Brain microvascular endothelial cell (primary cell): ENCODE results near the gene SYNE4.

Experiments used
- DNase-seq: peaks from one replicate; pipeline ENCODE4 v3.0.0-alpha.2; 2020
- H3K27ac ChIP-seq: fragments of 250-450 bp; sonication (Bioruptor Pico); 2 replicates; pipeline ENCODE4 v1.5.1; 2020; ENCODE audit warnings: mild to moderate bottlenecking, moderate library complexity
- H3K27me3 ChIP-seq: fragments of 250-450 bp; sonication (Bioruptor Pico); replicated peaks from 2 replicates; pipeline ENCODE4 v1.5.1; 2020; ENCODE audit warnings: mild to moderate bottlenecking
- H3K36me3 ChIP-seq: fragments of 250-450 bp; sonication (Bioruptor Pico); replicated peaks from 2 replicates; pipeline ENCODE4 v1.5.1; 2020; ENCODE audit warnings: mild to moderate bottlenecking
- H3K4me3 ChIP-seq: 2 replicates; pipeline ENCODE4 v1.5.1; 2011; ENCODE audit warnings: low read depth, mild to moderate bottlenecking, control low read depth, low read length, moderate library complexity
- in situ Hi-C: cut with HindIII; loops from 2 replicates; pipeline ENCODE4 v1.10.0; 2017; ENCODE audit warnings: low sequenced_read_pairs, low pct_ligation_motif_present
- TF ChIP-seq, protein P1 (sequence below): IDR thresholded peaks from 2 replicates; pipeline ENCODE4 v1.5.1; 2011; ENCODE audit warnings: low read depth, mild to moderate bottlenecking, moderate library complexity, low read length, control low read depth, inconsistent platforms; ENCODE audit errors: missing control alignments

SYNE4 gene, protein sequence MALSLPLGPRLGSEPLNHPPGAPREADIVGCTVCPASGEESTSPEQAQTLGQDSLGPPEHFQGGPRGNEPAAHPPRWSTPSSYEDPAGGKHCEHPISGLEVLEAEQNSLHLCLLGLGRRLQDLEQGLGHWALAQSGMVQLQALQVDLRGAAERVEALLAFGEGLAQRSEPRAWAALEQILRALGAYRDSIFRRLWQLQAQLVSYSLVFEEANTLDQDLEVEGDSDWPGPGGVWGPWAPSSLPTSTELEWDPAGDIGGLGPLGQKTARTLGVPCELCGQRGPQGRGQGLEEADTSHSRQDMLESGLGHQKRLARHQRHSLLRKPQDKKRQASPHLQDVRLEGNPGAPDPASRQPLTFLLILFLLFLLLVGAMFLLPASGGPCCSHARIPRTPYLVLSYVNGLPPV

DNA sequence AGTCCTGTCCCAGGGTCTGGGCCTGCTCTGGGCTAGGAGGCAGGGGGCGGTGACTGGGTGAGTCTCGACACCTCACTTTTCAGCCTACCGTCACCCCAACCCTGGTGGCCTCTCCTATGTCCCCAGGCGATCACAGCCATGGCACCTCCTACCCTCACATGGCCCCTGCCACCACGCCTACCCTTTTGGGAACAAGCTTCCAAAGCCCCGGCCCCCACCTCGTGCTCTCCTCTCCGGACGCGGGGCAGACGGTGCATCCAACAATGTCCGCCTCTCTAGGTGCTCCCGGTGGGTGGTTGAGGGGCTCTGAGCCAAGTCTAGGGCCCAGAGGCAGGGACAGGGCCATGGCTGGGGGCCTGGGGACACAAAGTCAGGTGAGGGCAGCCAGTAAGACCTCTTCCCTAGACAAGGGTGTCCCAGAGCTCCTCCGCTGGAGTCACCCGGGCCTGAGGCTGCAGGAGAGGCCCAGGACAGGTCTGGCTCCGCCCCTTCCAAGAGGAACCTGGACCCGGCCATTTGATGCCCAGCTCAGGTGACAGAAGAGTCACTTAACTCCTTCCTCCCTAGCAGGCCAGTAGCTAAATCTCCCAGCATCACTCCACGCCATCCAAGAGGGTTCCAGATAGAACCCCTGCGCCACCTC, at the start of gene SYNE4:
SYNE4 (minus strand) TSS at position 478 of the 643 bp plus-strand sequence; CDS start at position 346, 132 bp downstream.
- H3K36me3 ChIP-seq = no peaks in the 10 kb centered on the region
- in situ Hi-C loops = no loop called here
- TF ChIP-seq, protein P1, sequence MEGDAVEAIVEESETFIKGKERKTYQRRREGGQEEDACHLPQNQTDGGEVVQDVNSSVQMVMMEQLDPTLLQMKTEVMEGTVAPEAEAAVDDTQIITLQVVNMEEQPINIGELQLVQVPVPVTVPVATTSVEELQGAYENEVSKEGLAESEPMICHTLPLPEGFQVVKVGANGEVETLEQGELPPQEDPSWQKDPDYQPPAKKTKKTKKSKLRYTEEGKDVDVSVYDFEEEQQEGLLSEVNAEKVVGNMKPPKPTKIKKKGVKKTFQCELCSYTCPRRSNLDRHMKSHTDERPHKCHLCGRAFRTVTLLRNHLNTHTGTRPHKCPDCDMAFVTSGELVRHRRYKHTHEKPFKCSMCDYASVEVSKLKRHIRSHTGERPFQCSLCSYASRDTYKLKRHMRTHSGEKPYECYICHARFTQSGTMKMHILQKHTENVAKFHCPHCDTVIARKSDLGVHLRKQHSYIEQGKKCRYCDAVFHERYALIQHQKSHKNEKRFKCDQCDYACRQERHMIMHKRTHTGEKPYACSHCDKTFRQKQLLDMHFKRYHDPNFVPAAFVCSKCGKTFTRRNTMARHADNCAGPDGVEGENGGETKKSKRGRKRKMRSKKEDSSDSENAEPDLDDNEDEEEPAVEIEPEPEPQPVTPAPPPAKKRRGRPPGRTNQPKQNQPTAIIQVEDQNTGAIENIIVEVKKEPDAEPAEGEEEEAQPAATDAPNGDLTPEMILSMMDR = no peak

GRCh38 chr19:36054733-36055686, 46.4 kb upstream of the SYNE4 start, which contains the start of gene WDR62:
Gene WDR62, plus strand, starts transcription at chr19:36054897. Its CDS starts 75 bp downstream, at chr19:36054972.
- Histone ChIP-seq H3K27ac (peak within 1 kb of the TSS; percentile 91), H3K36me3 (no peaks in the 10 kb centered on the region), H3K27me3 (no peaks in the 10 kb centered on the region), H3K4me3 (peak within 1 kb of the TSS; percentile 69)
- in situ Hi-C loops = no loop called here
- TF ChIP-seq, protein P1 = no peak
- peak; percentile 89 for DNase-seq

More for the DNA sequence above, at the start of gene SYNE4:
- Histone ChIP-seq H3K4me3 (peak within 1 kb of the TSS; percentile 42), H3K27me3 (no peaks in the 10 kb centered on the region), H3K27ac (no peak within 1 kb of the TSS)
- DNase-seq = no peak

- TF ChIP-seq, protein P1 = peak; percentile 67
- in situ Hi-C loops = no loop called here
- Histone ChIP-seq H3K27me3 (no peaks in the 10 kb centered on the region), H3K27ac (peak within 1 kb of the TSS; percentile 91), H3K36me3 (no peaks in the 10 kb centered on the region), H3K4me3 (peak within 1 kb of the TSS; percentile 69)
- peak; percentile 99 for DNase-seq
These were observed 45.6 kb upstream of the SYNE4 start, which contains the start of gene THAP8 for GRCh38 chr19:36054119-36054732. Gene THAP8, minus strand, starts transcription at chr19:36054285. Its CDS starts 68 bp downstream, at chr19:36054217.

GRCh38 chr19:36051637-36052036, 43.0 kb upstream of the SYNE4 start:
- no peak overlapping the region for H3K27ac ChIP-seq
- TF ChIP-seq, protein P1 = no peak

GRCh38 chr19:36051236-36051635, 42.6 kb upstream of the SYNE4 start:
- no peaks in the 10 kb centered on the region for H3K27me3 ChIP-seq
- no peak for DNase-seq
- TF ChIP-seq, protein P1 = peak; percentile 59
- no peak overlapping the region for H3K4me3 ChIP-seq
- H3K27ac ChIP-seq = no peak overlapping the region
- in situ Hi-C loops = no loop called here
- H3K36me3 ChIP-seq = no peaks in the 10 kb centered on the region

More at GRCh38 chr19:36051637-36052036, 43.0 kb upstream of the SYNE4 start:
- in situ Hi-C loops = no loop called here
- Histone ChIP-seq H3K4me3 (no peak overlapping the region), H3K36me3 (no peaks in the 10 kb centered on the region), H3K27me3 (no peaks in the 10 kb centered on the region)
- no peak for DNase-seq
